Endothelial cell of umbilical vein (primary cell): ENCODE measurements around the gene DAGLB. TPM values are rescaled to one million over a fixed set of nuclear protein-coding genes. Genes with fewer than 3 reads are reported as not detected.

Experiments used
- BruUV-seq: library from RNA; stranded (reverse); fragments of 400-500 nt; replicated peaks from 2 replicates; lab custom pipeline; 2021; lab: Mats Ljungman, UMichigan
- CTCF ChIA-PET: fragments of 300-600, 350-600 bp; sonication (Branson Sonifier 250); formaldehyde crosslinking; loops from one replicate; lab custom pipeline; 2021; ENCODE audit warnings: antibody characterized with exemption, inconsistent platforms; lab: Charles Lee
- POLR2A ChIA-PET: fragments of 300-600, 350-600 bp; sonication (Branson Sonifier 250); formaldehyde crosslinking; loops from one replicate; lab custom pipeline; 2021; ENCODE audit warnings: antibody characterized with exemption, inconsistent platforms; lab: Charles Lee
- DNase-seq: peaks from one replicate; pipeline ENCODE4 v3.0.0-alpha.2; 2011; ENCODE audit warnings: low read depth, low spot score
- FAIRE-seq: peaks from 2 replicates; lab custom pipeline; 2011; peaks lifted over from hg19 to GRCh38; lab: Jason Lieb, UNC
- H2AFZ ChIP-seq: 2 replicates; pipeline ENCODE4 v1.6.0; 2012; ENCODE audit warnings: low read depth, low read length, control low read depth, inconsistent platforms
- H3K27ac ChIP-seq: 2 replicates; pipeline ENCODE4 v1.5.1; 2011; ENCODE audit warnings: low read depth, mild to moderate bottlenecking, control low read depth, low read length, moderate library complexity; ENCODE audit not compliant: insufficient read depth
- H3K27me3 ChIP-seq, 2 experiments: 2 replicates each; pipeline versions ENCODE4 v1.6.0 to v1.6.1; 2011; ENCODE audit warnings: low read length in 2 of 2, mixed read lengths in 1 of 2; ENCODE audit not compliant: control insufficient read depth in 2 of 2, insufficient read depth in 2 of 2
- H3K36me3 ChIP-seq, 2 experiments: 2 replicates in 1 of 2; 3 replicates in 1 of 2; pipeline ENCODE4 v1.5.1; 2011; ENCODE audit warnings: low read length in 2 of 2, mild to moderate bottlenecking in 1 of 2, moderate library complexity in 1 of 2; ENCODE audit not compliant: control insufficient read depth in 2 of 2, insufficient read depth in 2 of 2; ENCODE audit errors: extremely low read depth in 1 of 2
- H3K4me1 ChIP-seq: 3 replicates; pipeline ENCODE4 v1.5.1; 2011; ENCODE audit warnings: mild to moderate bottlenecking, low read length; ENCODE audit not compliant: control insufficient read depth, insufficient read depth; ENCODE audit errors: extremely low read depth
- H3K4me2 ChIP-seq: 2 replicates; pipeline ENCODE4 v1.6.1; 2011; ENCODE audit warnings: low read length, control low read depth, mixed read lengths; ENCODE audit not compliant: insufficient read depth
- H3K4me3 ChIP-seq, 3 experiments: fragments of 200-600 bp in 1 of 3; sonication (generic), shearing (Covaris generic) in 1 of 3; replicated peaks in 1 of 3; 2 replicates each; pipeline ENCODE4 v1.5.1; 2011 to 2016; ENCODE audit warnings: control low read depth in 3 of 3, low read length in 3 of 3, mild to moderate bottlenecking in 2 of 3, inconsistent platforms in 1 of 3, low read depth in 1 of 3, moderate library complexity in 1 of 3; ENCODE audit not compliant: insufficient read depth in 1 of 3
- H3K79me2 ChIP-seq: 2 replicates; pipeline ENCODE4 v1.6.0; 2012; ENCODE audit warnings: low read length, inconsistent platforms; ENCODE audit not compliant: control insufficient read depth, insufficient read depth
- H3K9ac ChIP-seq: replicated peaks from 2 replicates; pipeline ENCODE3; 2011; ENCODE audit warnings: low read length, control low read depth; ENCODE audit not compliant: insufficient read depth; ENCODE audit errors: extremely low read depth
- H3K9me1 ChIP-seq: replicated peaks from 3 replicates; pipeline ENCODE4 v1.6.0; 2011; ENCODE audit warnings: mild to moderate bottlenecking, low read length; ENCODE audit not compliant: control insufficient read depth, insufficient read depth; ENCODE audit errors: extremely low read depth
- H3K9me3 ChIP-seq: replicated peaks from 2 replicates; pipeline ENCODE4 v1.5.1; 2012; ENCODE audit warnings: low read length, inconsistent platforms; ENCODE audit not compliant: control insufficient read depth, insufficient read depth
- H4K20me1 ChIP-seq: replicated peaks from 2 replicates; pipeline ENCODE3; 2011; ENCODE audit warnings: mild to moderate bottlenecking, low read length; ENCODE audit not compliant: control insufficient read depth, insufficient read depth; ENCODE audit errors: extremely low read depth
- EZH2 ChIP-seq: IDR thresholded peaks from 2 replicates; pipeline ENCODE4 v1.6.1; 2012; ENCODE audit warnings: borderline replicate concordance, low read depth, mild to moderate bottlenecking, moderate library complexity, low read length, inconsistent platforms; ENCODE audit not compliant: severe bottlenecking
- FOS ChIP-seq: IDR thresholded peaks from 2 replicates; pipeline ENCODE4 v1.6.1; 2011; ENCODE audit warnings: mild to moderate bottlenecking, low read length, moderate library complexity, borderline replicate concordance; ENCODE audit not compliant: insufficient read depth
- GATA2 ChIP-seq: IDR thresholded peaks from 2 replicates; pipeline ENCODE4 v1.7.0; 2011; ENCODE audit warnings: low read depth, mild to moderate bottlenecking, moderate library complexity, mixed read lengths, low read length; ENCODE audit not compliant: insufficient read length, insufficient read depth
- JUN ChIP-seq: IDR thresholded peaks from 2 replicates; pipeline ENCODE4 v1.6.1; 2011; ENCODE audit warnings: borderline replicate concordance, low read depth; ENCODE audit not compliant: insufficient read length, insufficient read depth
- MYC ChIP-seq: IDR thresholded peaks from one replicate; pipeline ENCODE4 v1.6.1; 2011; ENCODE audit warnings: mild to moderate bottlenecking, low read depth, low read length
- POLR2A ChIP-seq: IDR thresholded peaks from 2 replicates; pipeline ENCODE4 v1.6.1; 2012; ENCODE audit warnings: low read depth, mild to moderate bottlenecking, control low read depth, low read length
- POLR2AphosphoS5 ChIP-seq: IDR thresholded peaks from 2 replicates; pipeline ENCODE4 v1.6.1; 2012; ENCODE audit warnings: low read depth, mild to moderate bottlenecking, control low read depth, low read length, moderate library complexity; ENCODE audit not compliant: insufficient read depth
- dilution Hi-C: fragments of 300-500 bp; cut with MboI; formaldehyde crosslinking; loops from one replicate; pipeline ENCODE4 v1.15.0; 2019; ENCODE audit warnings: low sequenced_read_pairs; ENCODE audit not compliant: extremely low pct_ligation_motif_present
- intact Hi-C: fragments of 100-400 bp; cut with micrococcal nuclease; formaldehyde crosslinking; loops from one replicate; pipeline ENCODE4 v1.10.0; 2022
- polyA plus RNA-seq, 4 experiments: library from polyadenylated mRNA; depleted of rRNA in 3 of 4; stranded (reverse) in 3 of 4; unstranded in 1 of 4; fragments of >200 nt; gene quantifications; 2 replicates each; pipeline versions ENCODE4 v1.2.1 to v1.2.3, GENCODE V29; 2011 to 2012; ENCODE audit warnings: missing spikeins in 1 of 4
- total RNA-seq: library from RNA; stranded (reverse); gene quantifications from 2 replicates; pipeline ENCODE4 v1.2.3, GENCODE V29; 2021
- TF ChIP-seq, protein P1 (sequence below): IDR thresholded peaks from 2 replicates; pipeline ENCODE4 v1.6.1; 2011; ENCODE audit not compliant: insufficient read depth, insufficient read length
- TF ChIP-seq, protein P2 (sequence below), 2 donors: IDR thresholded peaks; 1 replicate in 1 of 2; 2 replicates in 1 of 2; pipeline ENCODE4 v1.5.1; 2011; ENCODE audit warnings: low read length in 2 of 2, mild to moderate bottlenecking in 2 of 2, moderate library complexity in 2 of 2, control low read depth in 1 of 2, inconsistent platforms in 1 of 2, low read depth in 1 of 2; ENCODE audit not compliant: insufficient read depth in 1 of 2; ENCODE audit errors: extremely low read depth in 1 of 2

DAGLB gene
- total and polyA plus RNA-seq, 2 donors (not counting 3 experiments of a cell fraction or from before 2014, with no cell fraction given), result 28.2 to 48.2 TPM

DNA sequence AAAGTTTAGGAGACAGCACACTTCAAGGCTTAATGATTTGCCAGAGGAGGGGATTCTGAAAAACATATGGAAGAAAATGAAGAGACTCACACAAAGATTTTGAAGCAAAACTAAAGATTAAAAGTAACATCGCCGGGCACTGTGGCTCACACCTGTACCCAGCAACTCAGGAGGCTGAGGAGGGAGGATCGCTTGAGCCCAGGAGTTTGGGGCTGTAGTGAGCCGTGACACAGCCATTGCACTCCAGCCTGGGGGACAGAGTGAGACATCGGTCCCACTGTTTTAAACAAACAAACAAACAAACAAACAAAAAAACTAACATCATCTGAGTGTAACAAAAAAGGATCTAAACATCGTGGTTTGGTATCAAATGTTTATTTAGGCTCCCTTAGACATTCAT is 33.7 kb upstream of the DAGLB start:
- H3K4me2 ChIP-seq, result no peak overlapping the region
- BruUV-seq, result no TSS peak
- peaks cover 10% of the 10 kb centered on the region for H3K4me1 ChIP-seq
- H3K79me2 ChIP-seq, result peaks cover 74% of the 10 kb centered on the region
- no peaks in the 10 kb centered on the region for H3K27me3 ChIP-seq
- peaks cover 5% of the 10 kb centered on the region for H4K20me1 ChIP-seq
- CTCF ChIA-PET, result no interaction called here
- no peak overlapping the region for H3K27ac ChIP-seq
- TF ChIP-seq, protein P1, sequence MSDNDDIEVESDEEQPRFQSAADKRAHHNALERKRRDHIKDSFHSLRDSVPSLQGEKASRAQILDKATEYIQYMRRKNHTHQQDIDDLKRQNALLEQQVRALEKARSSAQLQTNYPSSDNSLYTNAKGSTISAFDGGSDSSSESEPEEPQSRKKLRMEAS, result no peak
- TF ChIP-seq JUN, result no peak
- TF ChIP-seq POLR2A, result no peak
- TF ChIP-seq GATA2, result no peak
- TF ChIP-seq MYC, result no peak
- no peak for TF ChIP-seq POLR2AphosphoS5
- TF ChIP-seq FOS, result no peak
- TF ChIP-seq, protein P2, sequence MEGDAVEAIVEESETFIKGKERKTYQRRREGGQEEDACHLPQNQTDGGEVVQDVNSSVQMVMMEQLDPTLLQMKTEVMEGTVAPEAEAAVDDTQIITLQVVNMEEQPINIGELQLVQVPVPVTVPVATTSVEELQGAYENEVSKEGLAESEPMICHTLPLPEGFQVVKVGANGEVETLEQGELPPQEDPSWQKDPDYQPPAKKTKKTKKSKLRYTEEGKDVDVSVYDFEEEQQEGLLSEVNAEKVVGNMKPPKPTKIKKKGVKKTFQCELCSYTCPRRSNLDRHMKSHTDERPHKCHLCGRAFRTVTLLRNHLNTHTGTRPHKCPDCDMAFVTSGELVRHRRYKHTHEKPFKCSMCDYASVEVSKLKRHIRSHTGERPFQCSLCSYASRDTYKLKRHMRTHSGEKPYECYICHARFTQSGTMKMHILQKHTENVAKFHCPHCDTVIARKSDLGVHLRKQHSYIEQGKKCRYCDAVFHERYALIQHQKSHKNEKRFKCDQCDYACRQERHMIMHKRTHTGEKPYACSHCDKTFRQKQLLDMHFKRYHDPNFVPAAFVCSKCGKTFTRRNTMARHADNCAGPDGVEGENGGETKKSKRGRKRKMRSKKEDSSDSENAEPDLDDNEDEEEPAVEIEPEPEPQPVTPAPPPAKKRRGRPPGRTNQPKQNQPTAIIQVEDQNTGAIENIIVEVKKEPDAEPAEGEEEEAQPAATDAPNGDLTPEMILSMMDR (IDR thresholded peaks at IDR 0.05; ENCODE audit: extremely low read depth in 1 of 2, insufficient read depth in 1 of 2, low read depth in 1 of 2, low read length in 2 of 2), result no peak
- TF ChIP-seq EZH2, result no peak
- POLR2A ChIA-PET, result no interaction called here
- peaks cover 0 to 2% of the 10 kb centered on the region in 2 experiments for H3K36me3 ChIP-seq
- no peak overlapping the region for H2AFZ ChIP-seq
- no peak overlapping the region for H3K4me3 ChIP-seq
- dilution Hi-C loops, result no loop called here
- intact Hi-C loops, result no loop called here
- no peak overlapping the region for H3K9ac ChIP-seq
- no peak for FAIRE-seq
- no peaks in the 10 kb centered on the region for H3K9me1 ChIP-seq
- H3K9me3 ChIP-seq, result no peaks in the 10 kb centered on the region
- DNase-seq, result no peak
